ENCODE data around the gene SRSF6.
"Not testable (repeated sequence)": the region's sequence is repeated elsewhere in the genome, so short reads cannot be mapped to it uniquely, and the experiment has no call there.

SRSF6 gene

GRCh38 chr20:43448748-43449535 lies 8.8 kb upstream of the SRSF6 start:
- DNase-seq (ENCODE audit: low spot score), result peak; percentile 55

- DNase-seq (ENCODE audit: low spot score), result no peak
Observed at GRCh38 chr20:43450841-43451799, 6.6 kb upstream of the SRSF6 start.

- DNase-seq (ENCODE audit: low spot score), result no peak
Observed at GRCh38 chr20:43452404-43453126, 5.1 kb upstream of the SRSF6 start.

- DNase-seq (ENCODE audit: low spot score), result not testable (repeated sequence)
Observed at GRCh38 chr20:43456252-43456651, 1.4 kb upstream of the SRSF6 start.

- peak; percentile 90 for DNase-seq (ENCODE audit: low spot score)
Observed at GRCh38 chr20:43456809-43457639, 672 bp upstream of the SRSF6 start.

- DNase-seq (ENCODE audit: low spot score), result no peak
Observed at GRCh38 chr20:43458422-43458924, 777 bp downstream of the SRSF6 start.

- DNase-seq (ENCODE audit: low spot score), result peak; percentile 52
Observed at GRCh38 chr20:43459022-43459942, 1.6 kb downstream of the SRSF6 start.

GRCh38 chr20:43460172-43460829 lies 2.6 kb downstream of the SRSF6 start:
- DNase-seq (ENCODE audit: low spot score), result no peak

- DNase-seq (ENCODE audit: low spot score), result no peak
Observed at GRCh38 chr20:43460830-43461200, 3.1 kb downstream of the SRSF6 start.

- no peak for DNase-seq (ENCODE audit: low spot score)
Observed at GRCh38 chr20:43461894-43462659, 4.4 kb downstream of the SRSF6 start.

- no peak for DNase-seq (ENCODE audit: low spot score)
Observed at GRCh38 chr20:43462660-43463526, 5.2 kb downstream of the SRSF6 start.

- DNase-seq (ENCODE audit: low spot score), result no peak
Observed at GRCh38 chr20:43463527-43464218, 6.0 kb downstream of the SRSF6 start.

GRCh38 chr20:43464219-43464790 lies 6.6 kb downstream of the SRSF6 start:
- no peak for DNase-seq (ENCODE audit: low spot score)

- DNase-seq (ENCODE audit: low spot score), result no peak
Observed at GRCh38 chr20:43465625-43465943, 7.9 kb downstream of the SRSF6 start.

GRCh38 chr20:43467589-43467988 lies 9.9 kb downstream of the SRSF6 start:
- DNase-seq (ENCODE audit: low spot score), result no peak

- no peak for DNase-seq (ENCODE audit: low spot score)
Observed at GRCh38 chr20:43472671-43473380, 15.1 kb downstream of the SRSF6 start.

GRCh38 chr20:43473381-43473704 lies 15.6 kb downstream of the SRSF6 start:
- DNase-seq (ENCODE audit: low spot score), result no peak

Data from hematopoietic multipotent progenitor cell treated with erythropoietin and hydrocortisone succinate and interleukin-3 and kit ligand, for 15 days (in vitro differentiated cells).